Keratinocyte (primary cell): ENCODE measurements around the gene GPC5. TPM values are rescaled to one million over a fixed set of nuclear protein-coding genes. Genes with fewer than 3 reads are reported as not detected.

Experiments
- DNase-seq: peaks from one replicate; pipeline ENCODE4 v3.0.0-alpha.2; 2011; ENCODE audit warnings: low read depth, missing footprints, low spot score
- FAIRE-seq: peaks from 2 replicates; lab custom pipeline; 2011; peaks lifted over from hg19 to GRCh38; lab: Jason Lieb, UNC
- H2AFZ ChIP-seq: 2 replicates; pipeline ENCODE4 v1.6.0; 2012; ENCODE audit warnings: low read length, control low read depth, inconsistent platforms; ENCODE audit not compliant: control insufficient read depth
- H3K27ac ChIP-seq: 2 replicates; pipeline ENCODE4 v1.5.1; 2011; ENCODE audit warnings: low read length; ENCODE audit not compliant: control insufficient read depth, insufficient read depth
- H3K27me3 ChIP-seq: 3 replicates; pipeline ENCODE4 v1.6.0; 2011; ENCODE audit warnings: low read length; ENCODE audit not compliant: control insufficient read depth, insufficient read depth; ENCODE audit errors: extremely low read depth
- H3K36me3 ChIP-seq, 2 experiments: 2 replicates in 1 of 2; 3 replicates in 1 of 2; pipeline ENCODE4 v1.5.1; 2011; ENCODE audit warnings: low read length in 2 of 2, mild to moderate bottlenecking in 1 of 2; ENCODE audit not compliant: control insufficient read depth in 2 of 2, insufficient read depth in 2 of 2; ENCODE audit errors: extremely low read depth in 1 of 2
- H3K4me1 ChIP-seq: 3 replicates; pipeline ENCODE4 v1.5.1; 2011; ENCODE audit warnings: low read length; ENCODE audit not compliant: control insufficient read depth, insufficient read depth; ENCODE audit errors: extremely low read depth
- H3K4me2 ChIP-seq: 3 replicates; pipeline ENCODE4 v1.6.0; 2011; ENCODE audit warnings: low read depth, low read length; ENCODE audit not compliant: control insufficient read depth, insufficient read depth; ENCODE audit errors: extremely low read depth
- H3K4me3 ChIP-seq, 3 experiments: fragments of 200-600 bp in 1 of 3; sonication (generic) in 1 of 3; 2 replicates in 2 of 3; 3 replicates in 1 of 3; pipeline ENCODE4 v1.5.1; 2011 to 2016; ENCODE audit warnings: low read length in 3 of 3, mild to moderate bottlenecking in 3 of 3, control low read depth in 2 of 3, inconsistent platforms in 1 of 3, low read depth in 1 of 3, mixed read lengths in 1 of 3, mixed run types in 1 of 3, moderate library complexity in 1 of 3; ENCODE audit not compliant: control insufficient read depth in 2 of 3, insufficient read depth in 2 of 3; ENCODE audit errors: extremely low read depth in 1 of 3
- H3K79me2 ChIP-seq: 2 replicates; pipeline ENCODE4 v1.6.0; 2012; ENCODE audit warnings: low read length; ENCODE audit not compliant: control insufficient read depth, insufficient read depth
- H3K9ac ChIP-seq: 3 replicates; pipeline ENCODE4 v1.6.0; 2011; ENCODE audit warnings: low read length; ENCODE audit not compliant: control insufficient read depth, insufficient read depth; ENCODE audit errors: extremely low read depth
- H3K9me1 ChIP-seq: 3 replicates; pipeline ENCODE4 v1.6.0; 2011; ENCODE audit warnings: low read length; ENCODE audit not compliant: control insufficient read depth, insufficient read depth; ENCODE audit errors: extremely low read depth
- H3K9me3 ChIP-seq: 2 replicates; pipeline ENCODE4 v1.5.1; 2012; ENCODE audit warnings: low read depth, low read length; ENCODE audit not compliant: control insufficient read depth
- H4K20me1 ChIP-seq: 3 replicates; pipeline ENCODE4 v1.6.0; 2011; ENCODE audit warnings: low read length; ENCODE audit not compliant: control insufficient read depth, insufficient read depth; ENCODE audit errors: extremely low read depth
- EZH2 ChIP-seq: IDR thresholded peaks from one replicate; pipeline ENCODE4 v1.6.1; 2012; ENCODE audit warnings: inconsistent platforms, mild to moderate bottlenecking, low read length, moderate library complexity
- dilution Hi-C: fragments of 300-500 bp; cut with MboI; formaldehyde crosslinking; loops from one replicate; pipeline ENCODE4 v1.7.0; 2020; ENCODE audit warnings: low sequenced_read_pairs; ENCODE audit not compliant: extremely low pct_ligation_motif_present
- polyA plus RNA-seq, 5 experiments: library from polyadenylated mRNA; depleted of rRNA in 3 of 5; stranded (reverse) in 3 of 5; stranded (forward) in 1 of 5; unstranded in 1 of 5; fragments of >200 nt; gene quantifications; 1 replicate in 1 of 5; 2 replicates in 3 of 5; 3 replicates in 1 of 5; pipeline versions ENCODE4 v1.2.1 to v1.2.3, GENCODE V29; 2011 to 2012; ENCODE audit warnings: missing spikeins in 2 of 5, low read depth in 1 of 5, low replicate concordance in 1 of 5
- TF ChIP-seq, protein P1 (sequence below), 3 experiments: IDR thresholded peaks in 1 of 3; conservative IDR thresholded peaks in 1 of 3; optimal IDR thresholded peaks in 1 of 3; 2 replicates in 2 of 3; 3 replicates in 1 of 3; pipeline versions ENCODE3 to v1.5.1; 2011; ENCODE audit warnings: low read length in 3 of 3, mild to moderate bottlenecking in 3 of 3, moderate library complexity in 2 of 3, control low read depth in 1 of 3, inconsistent platforms in 1 of 3; ENCODE audit not compliant: insufficient read depth in 2 of 3; ENCODE audit errors: extremely low read depth in 1 of 3

Gene GPC5
- polyA plus RNA-seq, 1 donor (not counting 4 experiments of a cell fraction or from before 2014, with no cell fraction given): 0.10 TPM

DNA sequence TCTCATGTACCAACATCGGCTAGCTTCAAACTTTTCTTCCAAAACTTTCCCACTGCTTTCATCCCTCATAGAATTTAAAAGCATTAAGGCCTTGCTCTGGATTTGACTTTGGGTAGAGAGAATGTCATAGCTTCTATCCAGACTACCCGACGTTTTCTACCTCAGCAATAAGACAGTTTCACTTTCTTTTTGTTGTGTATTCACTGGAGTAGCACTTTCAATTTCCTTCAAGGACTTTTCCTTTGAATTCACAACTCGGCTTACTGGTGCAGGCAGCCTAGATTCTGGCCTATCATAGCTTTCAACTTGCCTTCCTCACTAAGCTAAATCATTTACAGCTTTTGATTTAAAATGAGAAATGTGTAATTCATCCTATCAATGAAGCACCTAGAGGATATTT lies 1407.8 kb downstream of the GPC5 start:
- Histone ChIP-seq H3K27ac (no peak overlapping the region), H2AFZ (peak overlapping the region; percentile 82), H3K27me3 (no peaks in the 10 kb centered on the region), H3K4me1 (peaks cover 5% of the 10 kb centered on the region), H3K9me3 (no peaks in the 10 kb centered on the region), H4K20me1 (no peaks in the 10 kb centered on the region), H3K79me2 (no peaks in the 10 kb centered on the region), H3K9me1 (no peaks in the 10 kb centered on the region), H3K36me3 (no peaks in the 10 kb centered on the region), H3K4me3 (peak overlapping the region in 2 of 3 experiments; percentile 59), H3K9ac (no peak overlapping the region), H3K4me2 (peak overlapping the region; percentile 63)
- DNase-seq (no peak), FAIRE-seq (peak; percentile 84)
- dilution Hi-C loops: no loop called here
- no peak for TF ChIP-seq EZH2
- TF ChIP-seq, protein P1, sequence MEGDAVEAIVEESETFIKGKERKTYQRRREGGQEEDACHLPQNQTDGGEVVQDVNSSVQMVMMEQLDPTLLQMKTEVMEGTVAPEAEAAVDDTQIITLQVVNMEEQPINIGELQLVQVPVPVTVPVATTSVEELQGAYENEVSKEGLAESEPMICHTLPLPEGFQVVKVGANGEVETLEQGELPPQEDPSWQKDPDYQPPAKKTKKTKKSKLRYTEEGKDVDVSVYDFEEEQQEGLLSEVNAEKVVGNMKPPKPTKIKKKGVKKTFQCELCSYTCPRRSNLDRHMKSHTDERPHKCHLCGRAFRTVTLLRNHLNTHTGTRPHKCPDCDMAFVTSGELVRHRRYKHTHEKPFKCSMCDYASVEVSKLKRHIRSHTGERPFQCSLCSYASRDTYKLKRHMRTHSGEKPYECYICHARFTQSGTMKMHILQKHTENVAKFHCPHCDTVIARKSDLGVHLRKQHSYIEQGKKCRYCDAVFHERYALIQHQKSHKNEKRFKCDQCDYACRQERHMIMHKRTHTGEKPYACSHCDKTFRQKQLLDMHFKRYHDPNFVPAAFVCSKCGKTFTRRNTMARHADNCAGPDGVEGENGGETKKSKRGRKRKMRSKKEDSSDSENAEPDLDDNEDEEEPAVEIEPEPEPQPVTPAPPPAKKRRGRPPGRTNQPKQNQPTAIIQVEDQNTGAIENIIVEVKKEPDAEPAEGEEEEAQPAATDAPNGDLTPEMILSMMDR (optimal IDR thresholded peaks at IDR 0.05 in 1 of 3, IDR thresholded peaks at IDR 0.05 in 1 of 3, conservative IDR thresholded peaks at IDR 0.05 in 1 of 3; ENCODE audit: extremely low read depth in 1 of 3, insufficient read depth in 2 of 3, low read length in 3 of 3): no peak

DNA sequence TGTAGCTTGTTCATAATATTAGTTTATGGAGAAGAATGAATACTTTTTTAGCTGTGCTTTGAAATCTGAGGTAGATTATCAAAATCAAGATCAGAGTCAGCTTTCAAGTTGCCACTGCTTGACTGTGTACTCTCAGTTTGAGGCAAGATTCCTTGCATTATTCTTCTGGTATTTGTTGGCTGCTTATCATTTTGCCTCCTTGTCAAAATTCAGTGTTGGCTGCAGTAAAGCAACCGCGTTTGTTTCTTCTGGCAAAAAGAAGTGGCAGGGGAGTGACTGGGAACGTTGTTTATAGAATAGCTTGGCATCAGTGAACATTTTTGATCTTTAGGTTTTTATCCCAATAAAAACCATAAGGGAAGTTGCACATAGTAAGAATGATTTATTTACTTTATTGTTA lies 1408.9 kb downstream of the GPC5 start:
- FAIRE-seq: no peak

More for the DNA sequence above, 1408.9 kb downstream of the GPC5 start:
- no peak overlapping the region for H3K4me3 ChIP-seq
- DNase-seq: no peak
- H3K9me1 ChIP-seq: no peaks in the 10 kb centered on the region
- H3K27ac ChIP-seq: no peak overlapping the region
- dilution Hi-C loops: no loop called here
- H3K79me2 ChIP-seq: no peaks in the 10 kb centered on the region
- H3K9ac ChIP-seq: no peak overlapping the region
- H3K27me3 ChIP-seq: no peaks in the 10 kb centered on the region
- H2AFZ ChIP-seq: peak overlapping the region; percentile 79
- TF ChIP-seq, protein P1 (optimal IDR thresholded peaks at IDR 0.05 in 1 of 3, IDR thresholded peaks at IDR 0.05 in 1 of 3, conservative IDR thresholded peaks at IDR 0.05 in 1 of 3; ENCODE audit: extremely low read depth in 1 of 3, insufficient read depth in 2 of 3, low read length in 3 of 3): no peak
- no peak for TF ChIP-seq EZH2
- no peaks in the 10 kb centered on the region for H3K9me3 ChIP-seq
- no peaks in the 10 kb centered on the region for H3K36me3 ChIP-seq
- no peak overlapping the region for H3K4me2 ChIP-seq
- peaks cover 5% of the 10 kb centered on the region for H3K4me1 ChIP-seq
- no peaks in the 10 kb centered on the region for H4K20me1 ChIP-seq
